Measurements from ENCODE around the gene NFIB. TPM values are rescaled to one million over a fixed set of nuclear protein-coding genes. Genes with fewer than 3 reads are reported as not detected.

NFIB gene
- total RNA-seq, 2 donors from 2014 or later, result 54.8 to 114 TPM

DNA sequence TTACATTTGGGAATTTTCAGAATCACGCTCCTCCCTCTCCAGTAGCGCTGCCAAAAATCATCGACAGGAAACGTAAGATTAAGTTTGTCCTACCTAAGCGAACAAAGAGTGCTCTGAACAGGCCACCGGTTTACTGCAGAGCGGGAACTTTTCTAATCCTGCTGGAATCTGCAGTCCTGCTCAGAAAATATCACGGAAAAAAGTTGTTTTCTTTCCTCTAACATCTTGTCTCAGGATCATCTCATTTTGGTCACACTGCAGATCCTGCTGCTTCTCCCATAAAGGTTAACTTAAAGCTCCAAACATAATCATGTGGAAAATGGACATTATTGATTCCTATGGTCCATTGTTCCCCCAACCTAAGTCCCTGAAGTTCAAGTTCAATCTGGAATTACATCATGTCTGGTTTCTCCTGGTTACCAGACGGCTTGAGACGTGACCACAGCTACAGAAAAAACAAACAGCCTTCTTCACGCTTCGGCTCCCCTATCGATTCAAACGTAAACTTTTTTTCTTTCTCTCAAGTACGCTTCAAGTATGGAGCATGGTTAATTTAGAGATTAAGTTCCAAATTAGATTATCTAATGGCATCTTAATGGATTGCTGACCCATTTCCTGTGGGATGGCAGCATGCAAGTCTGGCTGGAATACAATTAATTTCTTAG is 217.6 kb downstream of the NFIB start:
- Histone ChIP-seq H3K36me3 (no peaks in the 10 kb centered on the region), H3K9me3 (no peaks in the 10 kb centered on the region), H3K4me3 (peak overlapping the region; percentile 60), H3K27ac (peak overlapping the region; percentile 62 to 78), H3K27me3 (replicated peaks; ENCODE audit: insufficient read depth) (no peaks in the 10 kb centered on the region), H3K4me1 (ENCODE audit: control insufficient read depth in 1 of 2, low read depth in 2 of 2) (peaks cover 41 to 65% of the 10 kb centered on the region in 2 donors)
- TF ChIP-seq, protein P1, sequence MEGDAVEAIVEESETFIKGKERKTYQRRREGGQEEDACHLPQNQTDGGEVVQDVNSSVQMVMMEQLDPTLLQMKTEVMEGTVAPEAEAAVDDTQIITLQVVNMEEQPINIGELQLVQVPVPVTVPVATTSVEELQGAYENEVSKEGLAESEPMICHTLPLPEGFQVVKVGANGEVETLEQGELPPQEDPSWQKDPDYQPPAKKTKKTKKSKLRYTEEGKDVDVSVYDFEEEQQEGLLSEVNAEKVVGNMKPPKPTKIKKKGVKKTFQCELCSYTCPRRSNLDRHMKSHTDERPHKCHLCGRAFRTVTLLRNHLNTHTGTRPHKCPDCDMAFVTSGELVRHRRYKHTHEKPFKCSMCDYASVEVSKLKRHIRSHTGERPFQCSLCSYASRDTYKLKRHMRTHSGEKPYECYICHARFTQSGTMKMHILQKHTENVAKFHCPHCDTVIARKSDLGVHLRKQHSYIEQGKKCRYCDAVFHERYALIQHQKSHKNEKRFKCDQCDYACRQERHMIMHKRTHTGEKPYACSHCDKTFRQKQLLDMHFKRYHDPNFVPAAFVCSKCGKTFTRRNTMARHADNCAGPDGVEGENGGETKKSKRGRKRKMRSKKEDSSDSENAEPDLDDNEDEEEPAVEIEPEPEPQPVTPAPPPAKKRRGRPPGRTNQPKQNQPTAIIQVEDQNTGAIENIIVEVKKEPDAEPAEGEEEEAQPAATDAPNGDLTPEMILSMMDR (IDR thresholded peaks at IDR 0.05), result no peak
- ATAC-seq (ENCODE audit: insufficient number of reproducible peaks, low FRiP score, low read depth), result peak; percentile 74
- no peak for DNase-seq (ENCODE audit: low spot score)

DNA sequence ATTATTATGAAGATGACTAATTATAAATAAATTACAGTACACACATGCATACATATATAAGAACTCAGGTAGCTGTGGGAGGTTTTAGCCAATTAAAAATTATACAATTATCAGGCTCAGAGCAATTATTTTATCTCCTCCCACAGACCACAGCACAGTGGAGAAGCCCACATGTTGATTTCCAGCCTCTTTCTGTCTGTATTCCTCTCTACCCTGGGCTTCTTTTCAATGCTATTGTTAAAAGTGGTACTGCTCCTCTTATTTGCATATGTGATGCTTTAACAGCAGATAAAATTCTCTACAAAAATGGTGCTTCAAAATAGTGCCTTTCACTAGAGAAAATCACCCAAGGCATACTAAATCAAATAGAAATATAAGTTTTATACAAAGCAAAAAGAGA is 218.7 kb downstream of the NFIB start:
- H3K27me3 ChIP-seq (replicated peaks; ENCODE audit: insufficient read depth), result no peaks in the 10 kb centered on the region
- ATAC-seq (ENCODE audit: insufficient number of reproducible peaks, low FRiP score, low read depth) (no peak), DNase-seq (ENCODE audit: low spot score) (no peak)
- peak overlapping the region; percentile 62 to 78 for H3K27ac ChIP-seq
- peak overlapping the region; percentile 60 for H3K4me3 ChIP-seq
- TF ChIP-seq, protein P1 (IDR thresholded peaks at IDR 0.05), result no peak
- no peaks in the 10 kb centered on the region for H3K36me3 ChIP-seq
- no peaks in the 10 kb centered on the region for H3K9me3 ChIP-seq
- peaks cover 45 to 71% of the 10 kb centered on the region in 2 donors for H3K4me1 ChIP-seq (ENCODE audit: control insufficient read depth in 1 of 2, low read depth in 2 of 2)

DNA sequence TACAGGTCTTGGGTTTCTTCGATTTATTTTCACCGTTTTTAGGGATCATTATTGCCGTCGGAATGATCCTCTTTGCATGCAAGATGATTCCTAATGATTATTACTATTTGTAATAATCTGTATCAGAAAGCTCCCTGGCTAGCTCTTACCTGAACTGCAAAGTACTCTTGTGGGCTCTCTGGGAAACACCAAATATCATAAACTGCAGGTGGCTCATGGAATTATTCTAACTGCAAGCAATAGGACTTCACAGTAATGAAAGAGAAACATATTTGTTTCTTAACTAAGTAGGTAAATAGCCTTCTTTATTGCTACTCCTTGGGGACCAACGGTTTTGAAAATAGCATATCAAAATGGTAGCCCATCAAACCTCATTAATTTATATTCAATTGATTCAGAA is 219.4 kb downstream of the NFIB start:
- peaks cover 45 to 79% of the 10 kb centered on the region in 2 donors for H3K4me1 ChIP-seq (ENCODE audit: control insufficient read depth in 1 of 2, low read depth in 2 of 2)
- no peak for ATAC-seq (ENCODE audit: insufficient number of reproducible peaks, low FRiP score, low read depth)
- H3K36me3 ChIP-seq, result no peaks in the 10 kb centered on the region
- no peak overlapping the region for H3K4me3 ChIP-seq
- H3K27ac ChIP-seq, result peak overlapping the region; percentile 6 to 78
- no peaks in the 10 kb centered on the region for H3K9me3 ChIP-seq
- TF ChIP-seq, protein P1 (IDR thresholded peaks at IDR 0.05), result no peak
- no peaks in the 10 kb centered on the region for H3K27me3 ChIP-seq (replicated peaks; ENCODE audit: insufficient read depth)
- DNase-seq (ENCODE audit: low spot score), result no peak

DNA sequence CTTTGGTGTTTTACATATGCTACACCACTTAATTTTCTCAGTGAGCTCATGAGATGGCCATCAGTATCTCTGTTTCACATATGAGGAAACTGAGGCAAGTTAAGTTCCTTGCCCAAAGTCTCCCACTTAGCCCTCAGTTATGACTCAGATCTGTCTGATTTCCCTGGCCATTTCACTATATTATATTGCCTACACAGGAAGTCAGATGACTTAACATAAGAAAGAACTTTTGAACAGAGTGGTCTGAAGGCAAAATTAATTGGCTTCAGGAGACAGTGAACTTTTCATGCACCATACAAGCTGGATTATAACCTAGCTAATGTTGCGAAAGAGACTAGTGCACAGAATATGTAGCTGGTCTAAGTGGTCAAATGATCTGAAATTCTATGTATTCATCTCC is 221.6 kb downstream of the NFIB start:
- ATAC-seq (ENCODE audit: insufficient number of reproducible peaks, low FRiP score, low read depth) (no peak), DNase-seq (ENCODE audit: low spot score) (no peak)
- Histone ChIP-seq H3K9me3 (no peaks in the 10 kb centered on the region), H3K27me3 (replicated peaks; ENCODE audit: insufficient read depth) (no peaks in the 10 kb centered on the region), H3K4me3 (no peak overlapping the region), H3K4me1 (ENCODE audit: control insufficient read depth in 1 of 2, low read depth in 2 of 2) (peaks cover 31 to 71% of the 10 kb centered on the region in 2 donors), H3K36me3 (no peaks in the 10 kb centered on the region), H3K27ac (peak overlapping the region; percentile 17 to 39)
- TF ChIP-seq, protein P1 (IDR thresholded peaks at IDR 0.05), result no peak

DNA sequence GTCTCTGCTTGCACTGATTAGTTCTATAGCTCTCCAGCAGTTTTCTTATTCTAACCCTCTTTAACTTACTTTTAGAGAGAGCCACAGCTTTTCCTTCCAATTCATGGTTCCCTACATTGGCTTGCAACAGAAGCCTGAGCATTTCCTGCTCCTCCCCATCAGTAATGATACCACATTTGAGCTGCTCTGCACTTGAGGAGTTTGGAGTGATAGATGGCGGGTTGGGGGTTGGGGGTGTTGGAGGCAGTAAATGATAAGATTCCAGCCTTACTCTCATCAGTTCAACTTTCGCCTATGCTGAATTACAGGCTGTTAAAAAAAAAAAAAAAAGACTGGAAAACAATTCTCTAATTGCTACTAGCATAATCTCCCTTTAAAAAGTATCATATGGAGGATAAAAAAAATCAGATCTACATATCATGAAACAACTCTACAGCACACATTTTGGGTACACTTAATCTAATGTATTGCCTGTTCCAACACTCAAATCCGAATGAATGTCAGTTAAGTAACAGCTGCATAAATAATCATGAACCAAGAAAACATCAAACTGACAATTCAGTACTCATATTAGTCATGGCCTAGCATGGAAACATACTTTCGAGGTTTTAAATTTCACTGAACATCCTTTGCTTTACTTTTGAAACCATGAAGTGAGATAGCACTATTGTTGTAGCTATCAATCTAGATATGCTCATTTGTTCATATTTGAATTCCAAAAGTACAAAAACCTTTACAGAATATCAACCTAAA is 224.7 kb downstream of the NFIB start:
- TF ChIP-seq, protein P1 (IDR thresholded peaks at IDR 0.05), result no peak
- Histone ChIP-seq H3K27me3 (replicated peaks; ENCODE audit: insufficient read depth) (no peaks in the 10 kb centered on the region), H3K9me3 (no peaks in the 10 kb centered on the region), H3K4me3 (no peak overlapping the region), H3K36me3 (no peaks in the 10 kb centered on the region), H3K4me1 (ENCODE audit: control insufficient read depth in 1 of 2, low read depth in 2 of 2) (peaks cover 18 to 59% of the 10 kb centered on the region in 2 donors), H3K27ac (no peak overlapping the region)
- DNase-seq (ENCODE audit: low spot score) (no peak), ATAC-seq (ENCODE audit: insufficient number of reproducible peaks, low FRiP score, low read depth) (no peak)
